PC-9 (cell line): Measurements from ENCODE around the gene ABR. TPM values are rescaled to one million over a fixed set of nuclear protein-coding genes. Genes with fewer than 3 reads are reported as not detected.

Experiments
- Bru-seq: library from RNA; stranded (reverse); fragments of 400-500 nt; gene quantifications from one replicate; lab custom pipeline; 2021; lab: Mats Ljungman, UMichigan
- BruChase-seq, 2 experiments: library from RNA; stranded (reverse); fragments of 400-500 nt; gene quantifications; one replicate each; lab custom pipeline; 2021; lab: Mats Ljungman, UMichigan
- BruUV-seq: library from RNA; stranded (reverse); fragments of 400-500 nt; replicated peaks from 2 replicates; lab custom pipeline; 2021; lab: Mats Ljungman, UMichigan
- CTCF ChIA-PET: fragments of 300-600 bp; sonication (Branson Sonifier 250); formaldehyde crosslinking; loops from one replicate; lab custom pipeline; 2022; ENCODE audit warnings: antibody characterized with exemption; lab: Charles Lee
- POLR2A ChIA-PET: fragments of 300-600 bp; sonication (Branson Sonifier 250); formaldehyde crosslinking; loops from one replicate; lab custom pipeline; 2022; ENCODE audit warnings: antibody characterized with exemption; ENCODE audit not compliant: unreplicated experiment; lab: Charles Lee
- DNase-seq, 2 experiments: peaks; one replicate each; pipeline versions ENCODE4 v3.0.0 to v3.0.0-alpha.2; 2015 to 2022; ENCODE audit warnings: mixed read lengths in 1 of 2
- H2AFZ ChIP-seq: fragments of 200-600 bp; sonication (generic); 2 replicates; pipeline ENCODE4 v1.8.1; 2017; ENCODE audit warnings: antibody characterized with exemption
- H3F3A ChIP-seq: fragments of 200-600 bp; sonication (generic); 2 replicates; pipeline ENCODE4 v1.8.1; 2017; ENCODE audit warnings: antibody characterized with exemption, mild to moderate bottlenecking, low read depth; ENCODE audit not compliant: insufficient read depth
- H3K27ac ChIP-seq: fragments of 200-600 bp; sonication (generic); 2 replicates; pipeline ENCODE4 v1.6.1; 2016; ENCODE audit warnings: mixed run types
- H3K27me3 ChIP-seq: fragments of 200-600 bp; sonication (generic); 2 replicates; pipeline ENCODE4 v1.6.1; 2016; ENCODE audit warnings: low read depth, mixed run types; ENCODE audit not compliant: insufficient read depth
- H3K36me3 ChIP-seq: fragments of 200-600 bp; sonication (generic); 2 replicates; pipeline ENCODE4 v1.6.1; 2016; ENCODE audit warnings: low read depth, mixed run types
- H3K4me1 ChIP-seq: fragments of 200-600 bp; sonication (generic); replicated peaks from 2 replicates; pipeline ENCODE4 v1.6.1; 2016; ENCODE audit warnings: mixed run types; ENCODE audit not compliant: insufficient read depth
- H3K4me2 ChIP-seq: fragments of 200-600 bp; sonication (generic); 2 replicates; pipeline ENCODE4 v1.6.1; 2017; ENCODE audit warnings: mixed run types
- H3K4me3 ChIP-seq: fragments of 200-600 bp; sonication (generic); 2 replicates; pipeline ENCODE4 v1.6.1; 2016; ENCODE audit warnings: mixed run types
- H3K79me2 ChIP-seq: fragments of 200-600 bp; sonication (generic); 2 replicates; pipeline ENCODE4 v1.6.1; 2017; ENCODE audit warnings: low read depth, mixed run types
- H3K9me2 ChIP-seq: fragments of 200-600 bp; sonication (generic); 2 replicates; pipeline ENCODE4 v1.8.1; 2017; ENCODE audit warnings: mild to moderate bottlenecking; ENCODE audit not compliant: insufficient read depth
- H3K9me3 ChIP-seq: fragments of 200-600 bp; sonication (generic); 2 replicates; pipeline ENCODE4 v1.8.1; 2016; ENCODE audit warnings: low read depth; ENCODE audit not compliant: insufficient read depth
- H4K20me1 ChIP-seq: fragments of 200-600 bp; sonication (generic); 2 replicates; pipeline ENCODE4 v1.8.1; 2017; ENCODE audit not compliant: insufficient read depth
- CTCF ChIP-seq: fragments of 200-600 bp; sonication (generic); conservative IDR thresholded peaks from 2 replicates; pipeline ENCODE4 v1.6.1; 2017; ENCODE audit warnings: mixed run types, antibody characterized with exemption, mild to moderate bottlenecking, moderate library complexity
- EZH2 ChIP-seq: fragments of 200-600 bp; sonication (generic); IDR thresholded peaks from 2 replicates; pipeline ENCODE4 v1.8.0; 2017; ENCODE audit warnings: antibody characterized with exemption, low read depth
- intact Hi-C: fragments of 100-400 bp; cut with micrococcal nuclease; formaldehyde crosslinking; loops from one replicate; pipeline ENCODE4 v1.10.0; 2022; ENCODE audit not compliant: unreplicated experiment
- long read RNA-seq: library from polyadenylated mRNA; stranded (forward); transcript quantifications from one replicate; pipeline ENCODE4 v2.0.0, GENCODE V29; 2022
- total RNA-seq: library from RNA; stranded (reverse); gene quantifications from 2 replicates; pipeline ENCODE4 v1.2.3, GENCODE V29; 2021

Gene ABR
- 76.0 and 84.4 TPM in 2 replicates for total RNA-seq
- percentile 48 among the genes with signal in this experiment for Bru-seq, nascent RNA
- BruChase-seq, experiment 1, labeled RNA remaining after a 2-hour chase = percentile 50 among the genes with signal in this experiment
- BruChase-seq, experiment 2, labeled RNA remaining after a 6-hour chase = percentile 63 among the genes with signal in this experiment
- long read RNA-seq, full-length matches to known transcripts = 9 of 32 reads
- long read RNA-seq, partial matches to known transcripts = 5 of 32 reads
- long read RNA-seq, other reads (novel, unspliced or antisense) = 18 of 32 reads

- H2AFZ ChIP-seq = peak within 1 kb of the TSS; percentile 82
- intact Hi-C loops = no loop called here
- DNase-seq = peak in 1 of 2 experiments; percentile 29
- H3K9me2 ChIP-seq = no peaks in the 10 kb centered on the region
- H3K4me1 ChIP-seq = no peaks in the 10 kb centered on the region; the same call in 1 of the 2 replicates
- H3K27me3 ChIP-seq = peaks cover 21% of the 10 kb centered on the region
- H4K20me1 ChIP-seq = no peaks in the 10 kb centered on the region
- H3K36me3 ChIP-seq = no peaks in the 10 kb centered on the region
- no TSS peak for BruUV-seq
- no peak within 1 kb of the TSS for H3K27ac ChIP-seq
- peak within 1 kb of the TSS; percentile 91 for H3K4me2 ChIP-seq
- CTCF ChIA-PET = interaction anchor here (0.6 kb wide), 1 partner anchor 124 kb away, joined by 7 read pairs; no protein-coding TSS in a partner anchor
- POLR2A ChIA-PET = no interaction called here
- no peaks in the 10 kb centered on the region for H3K79me2 ChIP-seq
- no peaks in the 10 kb centered on the region for H3K9me3 ChIP-seq
- H3K4me3 ChIP-seq = peak within 1 kb of the TSS; percentile 73
- H3F3A ChIP-seq = no peaks in the 10 kb centered on the region; the same call in 1 of the 2 replicates
- TF ChIP-seq CTCF = no peak
- 0 out of 2 replicates have a peak, but pooled peaks have one; percentile 44 for TF ChIP-seq EZH2
These were observed at the start of gene ABR for GRCh38 chr17:1179818-1180742. TSS of gene ABR (minus strand) at chr17:1179981. CDS start at chr17:1179727, 254 bp downstream.

DNA sequence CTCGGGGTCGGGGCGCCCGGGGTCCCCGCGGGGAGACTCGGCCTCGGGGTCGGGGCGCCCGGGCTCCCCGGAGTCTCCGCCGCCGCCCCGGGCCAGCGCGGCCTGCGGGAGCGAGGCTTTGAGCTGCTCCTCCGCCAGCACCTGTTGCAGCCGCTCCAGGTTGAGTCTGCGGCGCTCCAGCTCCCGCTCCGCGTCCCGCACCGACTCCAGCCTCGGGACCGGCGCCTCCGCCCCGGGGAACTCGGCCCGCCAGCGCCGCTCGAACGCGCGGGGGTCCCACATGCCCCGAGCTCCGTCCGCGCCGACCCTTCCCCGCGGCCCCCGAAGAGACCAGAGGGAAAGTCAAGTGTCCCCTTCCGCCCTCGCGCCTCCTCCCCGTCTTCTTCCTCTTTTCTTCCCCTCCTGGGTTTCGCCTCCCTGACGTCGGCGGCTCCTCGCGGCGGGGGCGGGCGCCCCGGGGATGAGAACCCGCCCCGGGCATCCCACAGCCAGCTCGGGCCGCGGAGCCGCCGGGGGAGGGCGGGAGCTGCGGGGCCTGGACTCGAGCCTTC lies 49.6 kb upstream of the ABR start:
- Histone ChIP-seq H3K4me2 (peak overlapping the region; percentile 89), H3K36me3 (no peaks in the 10 kb centered on the region), H3K79me2 (no peaks in the 10 kb centered on the region), H3K27me3 (peaks cover 35% of the 10 kb centered on the region), H3K27ac (no peak overlapping the region), H4K20me1 (no peaks in the 10 kb centered on the region), H3K4me3 (peak overlapping the region; percentile 58; the same call in 1 of the 2 replicates), H3K9me2 (no peaks in the 10 kb centered on the region), H3F3A (peaks cover 17% of the 10 kb centered on the region), H3K4me1 (no peaks in the 10 kb centered on the region), H3K9me3 (no peaks in the 10 kb centered on the region), H2AFZ (peak overlapping the region; percentile 83)
- ChIA-PET CTCF (interaction anchor here (0.6 kb wide), 1 partner anchor 10 kb away, joined by 3 read pairs; no protein-coding TSS in a partner anchor), POLR2A (no interaction called here)
- BruUV-seq = no TSS peak
- no peak for TF ChIP-seq CTCF
- TF ChIP-seq EZH2 = peak; percentile 96
- DNase-seq = peak in 1 of 2 experiments; percentile 42
- intact Hi-C loops = no loop called here

DNA sequence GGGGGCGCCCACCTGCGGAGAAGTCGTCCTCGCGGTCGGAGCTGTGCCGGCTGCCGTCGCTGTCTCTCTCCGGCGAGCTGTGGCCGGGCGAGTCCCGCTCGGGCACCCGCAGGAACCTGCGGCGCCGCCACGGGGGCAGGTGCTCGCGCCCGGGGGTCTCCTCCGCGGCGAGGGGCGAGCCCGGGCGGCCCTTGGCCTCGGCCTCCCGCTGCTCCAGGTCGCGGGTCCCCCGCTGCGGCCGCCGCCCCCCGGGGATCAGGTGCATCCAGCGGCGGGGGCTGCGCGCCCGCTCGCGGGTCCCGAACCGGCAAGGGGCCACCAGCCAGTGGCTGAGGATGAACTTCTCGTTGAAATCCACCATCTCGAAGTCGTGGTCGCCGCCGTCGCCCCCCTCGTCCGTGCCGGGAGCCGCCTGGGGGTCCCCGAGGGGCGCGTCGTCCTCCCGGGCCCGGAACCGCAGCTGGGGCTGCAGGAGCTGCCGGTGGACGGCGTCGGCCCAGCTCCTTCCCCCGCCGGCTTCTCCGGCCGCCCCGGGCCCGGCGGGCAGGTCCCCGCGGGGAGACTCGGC lies 49.1 kb upstream of the ABR start:
- CTCF ChIA-PET = no interaction called here
- BruUV-seq = no TSS peak
- H3K9me3 ChIP-seq = no peaks in the 10 kb centered on the region
- H4K20me1 ChIP-seq = no peaks in the 10 kb centered on the region
- peaks cover 35% of the 10 kb centered on the region for H3K27me3 ChIP-seq
- H2AFZ ChIP-seq = no peak overlapping the region
- POLR2A ChIA-PET = no interaction called here
- no peaks in the 10 kb centered on the region for H3K79me2 ChIP-seq
- H3K4me2 ChIP-seq = peak overlapping the region; percentile 89; the same call in 1 of the 2 replicates
- intact Hi-C loops = no loop called here
- no peak overlapping the region for H3K27ac ChIP-seq
- DNase-seq = no peak
- no peak overlapping the region for H3K4me3 ChIP-seq
- TF ChIP-seq CTCF (no peak), EZH2 (no peak)
- H3K36me3 ChIP-seq = no peaks in the 10 kb centered on the region
- no peaks in the 10 kb centered on the region for H3K9me2 ChIP-seq
- H3K4me1 ChIP-seq = no peaks in the 10 kb centered on the region
- H3F3A ChIP-seq = peaks cover 14% of the 10 kb centered on the region; the same call in 1 of the 2 replicates
